CD4-positive, alpha-beta T cell (primary cell): Measurements from ENCODE around the gene TEX28. TPM values are rescaled to one million over a fixed set of nuclear protein-coding genes. Genes with fewer than 3 reads are reported as not detected.

Experiments
- ATAC-seq: fragments of 200-7000 bp; cut with Tn5 transposase; one replicate; pipeline ENCODE4 v1.10.0; 2022; ENCODE audit warnings: mild to moderate bottlenecking; ENCODE audit not compliant: poor library complexity
- CTCF ChIA-PET: fragments of 350-600 bp; sonication (Branson Sonifier 250); formaldehyde crosslinking; loops from one replicate; lab custom pipeline; 2021; ENCODE audit warnings: antibody characterized with exemption, inconsistent platforms; lab: Charles Lee
- POLR2A ChIA-PET: fragments of 350-600 bp; sonication (Branson Sonifier 250); formaldehyde crosslinking; loops from one replicate; lab custom pipeline; 2021; ENCODE audit warnings: antibody characterized with exemption, inconsistent platforms; lab: Charles Lee
- DNase-seq, 14 experiments: peaks; one replicate each; pipeline ENCODE4 v3.0.0-alpha.2; 2013 to 2020; ENCODE audit warnings: mixed read lengths in 2 of 14
- H3K27ac ChIP-seq, 2 donors: one replicate each; pipeline versions ENCODE4 v1.5.1 to v1.7.0; 2013; ENCODE audit warnings: low read length in 2 of 2, low read depth in 1 of 2, mild to moderate bottlenecking in 1 of 2
- H3K27me3 ChIP-seq, 2 experiments: 1 replicate in 1 of 2; 2 replicates in 1 of 2; pipeline versions ENCODE4 v1.6.1 to v1.7.0; 2013; ENCODE audit warnings: low read length in 2 of 2, control low read depth in 1 of 2, mild to moderate bottlenecking in 1 of 2, moderate library complexity in 1 of 2; ENCODE audit not compliant: insufficient read depth in 2 of 2, control insufficient read depth in 1 of 2
- H3K36me3 ChIP-seq: one replicate; pipeline ENCODE4 v1.6.1; 2013; ENCODE audit warnings: low read length, control low read depth; ENCODE audit not compliant: insufficient read depth
- H3K4me1 ChIP-seq: one replicate; pipeline ENCODE4 v1.6.1; 2013; ENCODE audit warnings: low read length, control low read depth; ENCODE audit not compliant: insufficient read depth
- H3K4me3 ChIP-seq: one replicate; pipeline ENCODE4 v1.5.1; 2013; ENCODE audit warnings: mild to moderate bottlenecking, low read length, moderate library complexity
- H3K9me3 ChIP-seq, 2 experiments: 1 replicate in 1 of 2; 2 replicates in 1 of 2; pipeline versions ENCODE4 v1.6.1 to v1.7.0; 2013; ENCODE audit warnings: low read length in 2 of 2, mild to moderate bottlenecking in 2 of 2, control low read depth in 1 of 2, moderate library complexity in 1 of 2; ENCODE audit not compliant: control insufficient read depth in 1 of 2, insufficient read depth in 1 of 2
- H3K27ac Mint-ChIP-seq: one replicate; pipeline ENCODE4 v1.8.0; 2020; ENCODE audit warnings: mixed read lengths
- H3K27me3 Mint-ChIP-seq: one replicate; pipeline ENCODE4 v1.8.0; 2021; ENCODE audit warnings: mixed read lengths
- H3K36me3 Mint-ChIP-seq: one replicate; pipeline ENCODE4 v1.8.0; 2021; ENCODE audit warnings: low read depth, mixed read lengths
- H3K4me1 Mint-ChIP-seq: one replicate; pipeline ENCODE4 v1.8.0; 2021; ENCODE audit warnings: low read depth, mixed read lengths
- H3K4me3 Mint-ChIP-seq: one replicate; pipeline ENCODE4 v1.8.0; 2020; ENCODE audit warnings: mild to moderate bottlenecking, mixed read lengths
- H3K9me3 Mint-ChIP-seq: one replicate; pipeline ENCODE4 v1.8.0; 2020; ENCODE audit warnings: mixed read lengths
- CTCF ChIP-seq: fragments of 200-600 bp; IDR thresholded peaks from one replicate; pipeline ENCODE4 v1.8.0; 2022; ENCODE audit warnings: antibody characterized with exemption, mild to moderate bottlenecking
- intact Hi-C, 2 experiments: fragments of 100-400 bp; cut with DNase I in 1 of 2; cut with micrococcal nuclease in 1 of 2; formaldehyde crosslinking; loops; one replicate each; pipeline versions ENCODE4 v1.15.1 to v1.9.0; 2023 to 2025; cut with DNase I, micrococcal nuclease
- total RNA-seq, 174 experiments: library from RNA in 2 of 174; stranded (reverse) in 2 of 174; gene quantifications; one replicate each; pipeline ENCODE4 v1.2.3 and lab custom pipeline; 2021 to 2026

The TEX28 gene
- total RNA-seq, 2 experiments from 2014 or later = not detected

GRCh38 chrX:154332561-154332960, 37.6 kb upstream of the TEX28 start:
- no peaks in the 10 kb centered on the region for H3K27me3 ChIP-seq
- no peak overlapping the region for H3K4me3 ChIP-seq
- no peak overlapping the region for H3K27ac ChIP-seq
- H3K9me3 ChIP-seq = no peaks in the 10 kb centered on the region
- no peak for TF ChIP-seq CTCF
- ATAC-seq = no peak
- peaks cover 48% of the 10 kb centered on the region for H3K4me1 Mint-ChIP-seq
- CTCF ChIA-PET = no interaction called here
- H3K36me3 Mint-ChIP-seq = no peaks in the 10 kb centered on the region
- no peaks in the 10 kb centered on the region for H3K36me3 ChIP-seq
- POLR2A ChIA-PET = no interaction called here
- peak in 1 of 14 experiments; percentile 1 for DNase-seq
- H3K27ac Mint-ChIP-seq = no peak overlapping the region
- H3K4me1 ChIP-seq = peaks cover 36% of the 10 kb centered on the region
- H3K9me3 Mint-ChIP-seq = no peaks in the 10 kb centered on the region
- intact Hi-C loops = no loop called here
- no peaks in the 10 kb centered on the region for H3K27me3 Mint-ChIP-seq
- no peak overlapping the region for H3K4me3 Mint-ChIP-seq

GRCh38 chrX:154329294-154329693, 34.4 kb upstream of the TEX28 start:
- no peaks in the 10 kb centered on the region for H3K9me3 Mint-ChIP-seq
- Histone ChIP-seq H3K27me3 (no peaks in the 10 kb centered on the region), H3K27ac (peak overlapping the region in 1 of 2 donors; percentile 9), H3K4me1 (peaks cover 56% of the 10 kb centered on the region), H3K4me3 (no peak overlapping the region), H3K36me3 (no peaks in the 10 kb centered on the region), H3K9me3 (no peaks in the 10 kb centered on the region)
- intact Hi-C loops = loop anchor here in 1 of 2 experiments (5.0 kb wide), 1 partner anchor 43 kb away; the partner anchor contains the start of gene FLNA
- H3K27ac Mint-ChIP-seq = peak overlapping the region; percentile 87
- no peaks in the 10 kb centered on the region for H3K36me3 Mint-ChIP-seq
- peaks cover 56% of the 10 kb centered on the region for H3K4me1 Mint-ChIP-seq
- ChIA-PET POLR2A (interaction anchor here (2.0 kb wide), 1 partner anchor 50 kb away, joined by 11 read pairs; the partner anchor contains the start of gene EMD), CTCF (interaction anchor here (0.9 kb wide), 1 partner anchor 12 kb away, joined by 4 read pairs; no protein-coding TSS in a partner anchor)
- no peaks in the 10 kb centered on the region for H3K27me3 Mint-ChIP-seq
- no peak for DNase-seq
- H3K4me3 Mint-ChIP-seq = no peak overlapping the region
- no peak for TF ChIP-seq CTCF
- no peak for ATAC-seq

- ATAC-seq = no peak
- CTCF ChIA-PET = no interaction called here
- no peaks in the 10 kb centered on the region for H3K9me3 Mint-ChIP-seq
- POLR2A ChIA-PET = interaction anchor here (2.0 kb wide), 1 partner anchor 51 kb away, joined by 11 read pairs; the partner anchor contains the start of gene EMD
- H3K27ac Mint-ChIP-seq = peak overlapping the region; percentile 87
- no peak for TF ChIP-seq CTCF
- Histone ChIP-seq H3K27ac (peak overlapping the region in 1 of 2 donors; percentile 9), H3K9me3 (no peaks in the 10 kb centered on the region), H3K4me1 (peaks cover 51% of the 10 kb centered on the region), H3K27me3 (no peaks in the 10 kb centered on the region), H3K4me3 (no peak overlapping the region), H3K36me3 (no peaks in the 10 kb centered on the region)
- H3K4me3 Mint-ChIP-seq = peak overlapping the region; percentile 51
- H3K27me3 Mint-ChIP-seq = no peaks in the 10 kb centered on the region
- no peak for DNase-seq
- intact Hi-C loops = loop anchor here in 1 of 2 experiments (5.0 kb wide), 1 partner anchor 44 kb away; the partner anchor contains the start of gene FLNA
- no peaks in the 10 kb centered on the region for H3K36me3 Mint-ChIP-seq
- peaks cover 50% of the 10 kb centered on the region for H3K4me1 Mint-ChIP-seq
These were observed 33.7 kb upstream of the TEX28 start for GRCh38 chrX:154328646-154329045.
